ENCODE data around the gene ETFA.
A peak's percentile ranks its signal among the peaks of the same experiment; 100 is the strongest.

Gene ETFA

GRCh38 chr15:76333720-76334437 lies 22.6 kb upstream of the ETFA start:
- Histone ChIP-seq H3K4me1 (ENCODE audit: control insufficient read depth, insufficient read depth, low read length) (peaks cover 3% of the 10 kb centered on the region; the same call in 1 of the 2 replicates), H3K36me3 (ENCODE audit: control insufficient read depth in 2 of 2, insufficient read depth in 1 of 2, low read length in 2 of 2) (peaks cover 0 to 3% of the 10 kb centered on the region in 2 experiments; a peak in 1 of 3 replicates), H3K4me3 (ENCODE audit: low read depth, low read length) (no peak overlapping the region), H3K27ac (ENCODE audit: extremely low read depth, low read depth, low read length) (no peak overlapping the region), H3K9me3 (ENCODE audit: control insufficient read depth, insufficient read depth, low read depth, low read length) (no peaks in the 10 kb centered on the region)
- ChIA-PET CTCF (interaction anchor here (0.7 to 4.1 kb wide), 11 partner anchors 10 to 148 kb away, joined by 3 to 14 read pairs (median 3); no protein-coding TSS in a partner anchor), POLR2A (interaction anchor here (0.6 to 1.7 kb wide), 3 partner anchors 12 to 106 kb away, joined by 3 to 4 read pairs (median 4); no protein-coding TSS in a partner anchor)
- TF ChIP-seq CTCF (tag by site-specific recombination; IDR thresholded peaks at IDR 0.05): peak; percentile 72
- no peak for TF ChIP-seq ATF2 (tag by site-specific recombination; IDR thresholded peaks at IDR 0.05; ENCODE audit: low read depth)
- 0 out of 2 replicates have a peak, but pooled peaks have one; percentile 12 for TF ChIP-seq IKZF3 (tag by site-specific recombination; IDR thresholded peaks at IDR 0.05)

GRCh38 chr15:76333309-76333708 lies 22.0 kb upstream of the ETFA start:
- Histone ChIP-seq H3K4me1 (ENCODE audit: control insufficient read depth, insufficient read depth, low read length) (peaks cover 5% of the 10 kb centered on the region), H3K36me3 (ENCODE audit: control insufficient read depth in 2 of 2, insufficient read depth in 1 of 2, low read length in 2 of 2) (no peaks in the 10 kb centered on the region), H3K4me3 (ENCODE audit: low read depth, low read length) (no peak overlapping the region), H3K27ac (ENCODE audit: extremely low read depth, low read depth, low read length) (no peak overlapping the region), H3K9me3 (ENCODE audit: control insufficient read depth, insufficient read depth, low read depth, low read length) (no peaks in the 10 kb centered on the region)
- TF ChIP-seq ZBTB8A (tag by site-specific recombination; IDR thresholded peaks at IDR 0.05) (no peak), FEZF1 (tag by site-specific recombination; IDR thresholded peaks at IDR 0.05) (no peak), ZFHX2 (tag by site-specific recombination; conservative IDR thresholded peaks at IDR 0.05) (no peak), BCL11A (tag by site-specific recombination; IDR thresholded peaks at IDR 0.05; ENCODE audit: low read depth) (no peak), ZNF707 (tag by site-specific recombination; IDR thresholded peaks at IDR 0.05) (no peak), ZNF488 (tag by site-specific recombination; IDR thresholded peaks at IDR 0.05) (no peak), ZNF580 (tag by site-specific recombination; IDR thresholded peaks at IDR 0.05) (no peak), ZNF791 (tag by site-specific recombination; IDR thresholded peaks at IDR 0.05) (no peak), GFI1B (tag by site-specific recombination; IDR thresholded peaks at IDR 0.05) (no peak), GLIS1 (tag by site-specific recombination; IDR thresholded peaks at IDR 0.05) (no peak), YY1 (tag by site-specific recombination; IDR thresholded peaks at IDR 0.05) (no peak)
- POLR2A ChIA-PET: interaction anchor here (0.6 to 1.7 kb wide), 4 partner anchors 12 to 105 kb away, joined by 3 to 4 read pairs (median 4); no protein-coding TSS in a partner anchor
- CTCF ChIA-PET: interaction anchor here (0.8 to 4.1 kb wide), 8 partner anchors 9 to 148 kb away, joined by 3 to 14 read pairs (median 3); no protein-coding TSS in a partner anchor

- POLR2A ChIA-PET: interaction anchor here (0.6 to 1.7 kb wide), 3 partner anchors 13 to 83 kb away, joined by 3 to 4 read pairs (median 3); no protein-coding TSS in a partner anchor
- Histone ChIP-seq H3K4me3 (ENCODE audit: low read depth, low read length) (no peak overlapping the region), H3K4me1 (ENCODE audit: control insufficient read depth, insufficient read depth, low read length) (peaks cover 10% of the 10 kb centered on the region), H3K27ac (ENCODE audit: extremely low read depth, low read depth, low read length) (no peak overlapping the region), H3K36me3 (ENCODE audit: control insufficient read depth in 2 of 2, insufficient read depth in 1 of 2, low read length in 2 of 2) (no peaks in the 10 kb centered on the region), H3K9me3 (ENCODE audit: control insufficient read depth, insufficient read depth, low read depth, low read length) (no peaks in the 10 kb centered on the region)
- CTCF ChIA-PET: interaction anchor here (0.8 to 4.1 kb wide), 5 partner anchors 12 to 142 kb away, joined by 3 to 14 read pairs (median 3); no protein-coding TSS in a partner anchor
- TF ChIP-seq KLF9 (tag by site-specific recombination; IDR thresholded peaks at IDR 0.05; ENCODE audit: low read depth) (no peak), ZFP37 (tag by site-specific recombination; IDR thresholded peaks at IDR 0.05) (no peak), ZNF416 (tag by site-specific recombination; IDR thresholded peaks at IDR 0.05) (no peak), BCL11B (tag by site-specific recombination; IDR thresholded peaks at IDR 0.05; ENCODE audit: low read depth) (no peak), ZBTB49 (tag by site-specific recombination; IDR thresholded peaks at IDR 0.05; ENCODE audit: low read depth) (no peak), ZSCAN16 (tag by site-specific recombination; IDR thresholded peaks at IDR 0.05) (no peak), YY2 (tag by site-specific recombination; IDR thresholded peaks at IDR 0.05) (no peak), ZBTB20 (tag by site-specific recombination; IDR thresholded peaks at IDR 0.05) (no peak)
Observed at GRCh38 chr15:76332796-76333195, 21.5 kb upstream of the ETFA start.

Data from HEK293 (cell line).